Progenitor cell of endocrine pancreas (in vitro differentiated cells): ENCODE results near the gene OR5D18. TPM values are rescaled to one million over a fixed set of nuclear protein-coding genes. Genes with fewer than 3 reads are reported as not detected.
"Not testable (repeated sequence)": the region's sequence is repeated elsewhere in the genome, so short reads cannot be mapped to it uniquely, and the experiment has no call there.

Experiments
- DNase-seq: peaks from one replicate; pipeline ENCODE4 v3.0.0; 2021; ENCODE audit warnings: low spot score; ENCODE audit not compliant: unreplicated experiment
- H3K27ac Mint-ChIP-seq: 2 replicates; pipeline ENCODE4 v1.8.0; 2021; ENCODE audit warnings: mild to moderate bottlenecking, moderate library complexity, mixed read lengths
- H3K27me3 Mint-ChIP-seq: 2 replicates; pipeline ENCODE4 v1.8.0; 2021; ENCODE audit warnings: mixed read lengths
- H3K36me3 Mint-ChIP-seq: 2 replicates; pipeline ENCODE4 v1.8.0; 2022; ENCODE audit warnings: mixed read lengths; ENCODE audit not compliant: insufficient read depth
- H3K4me1 Mint-ChIP-seq: 2 replicates; pipeline ENCODE4 v1.8.0; 2021; ENCODE audit warnings: low read depth, mixed read lengths
- H3K4me3 Mint-ChIP-seq: 2 replicates; pipeline ENCODE4 v1.8.0; 2021; ENCODE audit warnings: low read depth, mild to moderate bottlenecking, moderate library complexity, mixed read lengths
- H3K9me3 Mint-ChIP-seq: 2 replicates; pipeline ENCODE4 v1.8.0; 2021; ENCODE audit warnings: low read depth, mixed read lengths
- CTCF ChIP-seq: fragments of 200-600 bp; sonication (generic); IDR thresholded peaks from one replicate; pipeline ENCODE4 v1.5.0; 2021; ENCODE audit warnings: antibody characterized with exemption, mild to moderate bottlenecking; ENCODE audit not compliant: unreplicated experiment
- total RNA-seq: library from RNA; stranded (reverse); gene quantifications from 2 replicates; pipeline ENCODE4 v1.2.1, GENCODE V29; 2021

The OR5D18 gene
- total RNA-seq, 1 donor from 2014 or later, result not detected

GRCh38 chr11:55849037-55849436 lies 29.6 kb downstream of the OR5D18 start:
- Mint-ChIP-seq H3K4me3 (no peak overlapping the region), H3K9me3 (peaks cover 57% of the 10 kb centered on the region), H3K36me3 (no peaks in the 10 kb centered on the region), H3K4me1 (no peaks in the 10 kb centered on the region), H3K27ac (no peak overlapping the region), H3K27me3 (no peaks in the 10 kb centered on the region)
- DNase-seq, result no peak
- no peak for TF ChIP-seq CTCF

GRCh38 chr11:55852141-55852540 lies 32.7 kb downstream of the OR5D18 start:
- no peak for DNase-seq
- no peak for TF ChIP-seq CTCF
- Mint-ChIP-seq H3K4me1 (no peaks in the 10 kb centered on the region), H3K4me3 (no peak overlapping the region), H3K36me3 (no peaks in the 10 kb centered on the region), H3K27me3 (no peaks in the 10 kb centered on the region), H3K9me3 (peaks cover 53% of the 10 kb centered on the region), H3K27ac (no peak overlapping the region)

DNA sequence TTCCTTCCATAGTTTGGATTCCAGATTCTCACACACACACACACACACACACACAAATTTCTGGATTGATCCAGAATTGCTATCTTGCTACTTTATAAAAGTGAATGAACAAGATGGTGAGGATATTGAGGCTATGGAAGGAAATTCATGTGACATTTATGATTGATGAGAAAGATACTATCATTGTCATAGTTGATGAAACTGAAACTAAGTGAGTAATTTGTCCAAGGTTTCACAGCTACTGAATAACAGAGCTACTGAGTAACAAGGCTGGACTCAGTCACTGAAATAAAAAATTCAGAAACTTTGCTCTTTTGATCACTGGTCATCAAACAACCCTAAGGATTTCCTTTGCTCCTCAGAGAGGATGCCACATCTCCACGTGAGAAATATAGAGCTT lies 35.3 kb downstream of the OR5D18 start:
- no peaks in the 10 kb centered on the region for H3K36me3 Mint-ChIP-seq

DNA sequence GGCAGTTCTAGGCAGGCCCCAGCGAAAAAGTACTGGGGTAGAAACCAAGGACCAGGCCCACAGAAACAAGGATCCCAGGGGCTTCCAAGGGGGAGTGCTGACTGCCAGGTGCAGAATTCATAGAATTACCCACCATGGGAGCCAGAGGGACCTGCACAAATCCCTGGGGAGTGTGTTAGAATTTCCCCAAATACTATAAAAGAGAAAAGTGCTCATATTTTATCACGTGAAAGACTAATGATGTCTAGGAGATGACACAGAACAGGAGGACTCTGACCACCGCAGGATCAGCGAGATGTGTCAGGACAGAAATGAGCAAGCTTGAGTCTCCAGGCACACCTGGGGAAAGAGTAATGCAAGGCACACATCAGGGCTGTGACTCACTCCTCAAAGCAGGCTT lies 47.9 kb downstream of the OR5D18 start:
- DNase-seq, H3K27me3 Mint-ChIP-seq, H3K36me3 Mint-ChIP-seq, H3K27ac Mint-ChIP-seq, H3K4me1 Mint-ChIP-seq, H3K4me3 Mint-ChIP-seq: not testable (repeated sequence)
- peaks cover 45% of the 10 kb centered on the region for H3K9me3 Mint-ChIP-seq

More for the DNA sequence above, 35.3 kb downstream of the OR5D18 start:
- Mint-ChIP-seq H3K4me3 (no peak overlapping the region), H3K9me3 (peaks cover 56% of the 10 kb centered on the region), H3K27me3 (no peaks in the 10 kb centered on the region), H3K27ac (no peak overlapping the region), H3K4me1 (no peaks in the 10 kb centered on the region)
- no peak for DNase-seq
- TF ChIP-seq CTCF, result no peak

Other genes starting within 250 kb of the OR5D18 start
- gene OR4C16, start 247.5 kb upstream of the OR5D18 start, total RNA-seq, result not detected in 2 replicates
- gene OR4C11, start 212.0 kb upstream of the OR5D18 start, total RNA-seq, result not detected in 2 replicates
- not detected in 2 replicates for gene OR4P4, start 184.5 kb upstream of the OR5D18 start, total RNA-seq
- not detected in 2 replicates for gene OR4S2, start 171.3 kb upstream of the OR5D18 start, total RNA-seq
- gene OR4C6, start 157.4 kb upstream of the OR5D18 start, total RNA-seq, result not detected in 2 replicates
- not detected in 2 replicates for gene OR5D13, start 46.2 kb upstream of the OR5D18 start, total RNA-seq
- gene OR5D14, start 24.1 kb upstream of the OR5D18 start, total RNA-seq, result not detected in 2 replicates
- gene OR5L1, start 8.3 kb upstream of the OR5D18 start, total RNA-seq, result not detected in 2 replicates
- not detected in 2 replicates for gene OR5L2, start 7.6 kb downstream of the OR5D18 start, total RNA-seq
- gene OR5D16, start 19.1 kb downstream of the OR5D18 start, total RNA-seq, result not detected in 2 replicates
- gene TRIM51, start 63.7 kb downstream of the OR5D18 start, total RNA-seq, result not detected in 2 replicates
- gene OR5W2, start 95.0 kb downstream of the OR5D18 start, total RNA-seq, result not detected in 2 replicates
- not detected in 2 replicates for gene OR5I1, start 116.8 kb downstream of the OR5D18 start, total RNA-seq
- not detected in 2 replicates for gene OR10AG1, start 150.3 kb downstream of the OR5D18 start, total RNA-seq
- gene OR5F1, start 175.0 kb downstream of the OR5D18 start, total RNA-seq, result not detected in 2 replicates
- not detected in 2 replicates for gene OR5AS1, start 208.0 kb downstream of the OR5D18 start, total RNA-seq